ENCODE results near the gene CBR3. TPM values are rescaled to one million over a fixed set of nuclear protein-coding genes. Genes with fewer than 3 reads are reported as not detected.

Gene CBR3
- total and polyA plus RNA-seq, 2 of the 13 experiments (the other 11 are each of a cell fraction or from before 2014, with no cell fraction given) = not detected

GRCh38 chr21:36163750-36164741 is 29.2 kb downstream of the CBR3 start (continued):
- TF ChIP-seq ESRRA (CRISPR knock-in tag; IDR thresholded peaks at IDR 0.05; ENCODE audit: low read depth) = no peak
- 0 out of 2 replicates have a peak, but pooled peaks have one; percentile 25 for TF ChIP-seq MEIS2 (CRISPR knock-in tag; IDR thresholded peaks at IDR 0.05)
- TF ChIP-seq ZKSCAN1 (IDR thresholded peaks at IDR 0.05; ENCODE audit: low read length) = no peak
- TF ChIP-seq EP300 (IDR thresholded peaks at IDR 0.05; ENCODE audit: low read depth in 2 of 2, low read length in 2 of 2) = peak in 1 of 2 experiments; percentile 66; a peak in 2 of 4 replicates
- TF ChIP-seq EP300 (CRISPR knock-in tag; IDR thresholded peaks at IDR 0.05; ENCODE audit: borderline replicate concordance) = no peak
- 0 out of 2 replicates have a peak, but pooled peaks have one; percentile 22 for TF ChIP-seq SIN3A (IDR thresholded peaks at IDR 0.05; ENCODE audit: borderline replicate concordance, low read depth, low read length)
- TF ChIP-seq JUND (CRISPR knock-in tag; IDR thresholded peaks at IDR 0.05) = no peak
- no peak for TF ChIP-seq ZFP37 (CRISPR knock-in tag; IDR thresholded peaks at IDR 0.05; ENCODE audit: borderline replicate concordance)
- no peak for TF ChIP-seq NPAS2 (CRISPR knock-in tag; IDR thresholded peaks at IDR 0.05; ENCODE audit: borderline replicate concordance)
- 0 out of 2 replicates have a peak, but pooled peaks have one; percentile 59 for TF ChIP-seq ZNF800 (CRISPR knock-in tag; IDR thresholded peaks at IDR 0.05)
- TF ChIP-seq ZNF326 (CRISPR knock-in tag; IDR thresholded peaks at IDR 0.05; ENCODE audit: borderline replicate concordance) = no peak
- TF ChIP-seq KDM6A (CRISPR knock-in tag; IDR thresholded peaks at IDR 0.05; ENCODE audit: low read depth) = no peak
- TF ChIP-seq ZNF607 (CRISPR knock-in tag; IDR thresholded peaks at IDR 0.05; ENCODE audit: borderline replicate concordance) = 0 out of 2 replicates have a peak, but pooled peaks have one; percentile 44
- no peak for TF ChIP-seq ZNF766 (CRISPR knock-in tag; IDR thresholded peaks at IDR 0.05; ENCODE audit: borderline replicate concordance)
- TF ChIP-seq PRMT3 (CRISPR knock-in tag; IDR thresholded peaks at IDR 0.05; ENCODE audit: borderline replicate concordance, low read depth) = no peak
- no peak for TF ChIP-seq ZNF460 (CRISPR knock-in tag; IDR thresholded peaks at IDR 0.05; ENCODE audit: borderline replicate concordance)
- no peak for TF ChIP-seq ZBTB38 (CRISPR knock-in tag; IDR thresholded peaks at IDR 0.05)
- TF ChIP-seq ZNF550 (CRISPR knock-in tag; IDR thresholded peaks at IDR 0.05; ENCODE audit: borderline replicate concordance) = no peak
- TF ChIP-seq, protein P1, sequence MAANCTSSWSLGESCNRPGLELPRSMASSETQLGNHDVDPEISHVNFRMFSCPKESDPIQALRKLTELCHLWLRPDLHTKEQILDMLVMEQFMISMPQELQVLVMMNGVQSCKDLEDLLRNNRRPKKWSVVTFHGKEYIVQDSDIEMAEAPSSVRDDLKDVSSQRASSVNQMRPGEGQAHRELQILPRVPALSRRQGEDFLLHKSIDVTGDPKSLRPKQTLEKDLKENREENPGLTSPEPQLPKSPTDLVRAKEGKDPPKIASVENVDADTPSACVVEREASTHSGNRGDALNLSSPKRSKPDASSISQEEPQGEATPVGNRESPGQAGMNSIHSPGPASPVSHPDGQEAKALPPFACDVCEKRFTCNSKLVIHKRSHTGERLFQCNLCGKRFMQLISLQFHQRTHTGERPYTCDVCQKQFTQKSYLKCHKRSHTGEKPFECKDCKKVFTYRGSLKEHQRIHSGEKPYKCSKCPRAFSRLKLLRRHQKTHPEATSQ (CRISPR knock-in tag; IDR thresholded peaks at IDR 0.05; ENCODE audit: borderline replicate concordance) = no peak
- no peak for TF ChIP-seq ZSCAN29 (CRISPR knock-in tag; conservative IDR thresholded peaks at IDR 0.05)
- TF ChIP-seq MTA3 (CRISPR knock-in tag; IDR thresholded peaks at IDR 0.05) = no peak
- TF ChIP-seq POLR2AphosphoS2 (IDR thresholded peaks at IDR 0.05; ENCODE audit: low read depth, low read length) = no peak
- peak; percentile 82 for TF ChIP-seq FOXP4 (CRISPR knock-in tag; IDR thresholded peaks at IDR 0.05)
- TF ChIP-seq ZNF552 (CRISPR knock-in tag; IDR thresholded peaks at IDR 0.05; ENCODE audit: borderline replicate concordance) = no peak
